Neural progenitor cell (in vitro differentiated cells): Measurements from ENCODE around the gene TXLNB. TPM values are rescaled to one million over a fixed set of nuclear protein-coding genes. Genes with fewer than 3 reads are reported as not detected.

ENCODE experiments used
- DNase-seq: peaks from one replicate; pipeline ENCODE4 v3.0.0-alpha.2; 2016; ENCODE audit warnings: low spot score
- H2AFZ ChIP-seq: fragments of 200-600 bp; sonication (generic); replicated peaks from 2 replicates; pipeline ENCODE4 v1.6.1; 2016; ENCODE audit warnings: antibody characterized with exemption
- H3F3A ChIP-seq: fragments of 200-600 bp; sonication (generic); 2 replicates; pipeline ENCODE4 v1.6.1; 2016; ENCODE audit warnings: antibody characterized with exemption, low read depth
- H3K27ac ChIP-seq: fragments of 200-600 bp; sonication (generic); 2 replicates; pipeline ENCODE4 v1.5.1; 2016; ENCODE audit warnings: mild to moderate bottlenecking
- H3K27me3 ChIP-seq: fragments of 200-600 bp; sonication (generic); 2 replicates; pipeline ENCODE4 v1.6.1; 2016; ENCODE audit warnings: mild to moderate bottlenecking, moderate library complexity
- H3K36me3 ChIP-seq: fragments of 200-600 bp; sonication (generic); 2 replicates; pipeline ENCODE4 v1.5.1; 2016
- H3K4me1 ChIP-seq: fragments of 200-600 bp; sonication (generic); 2 replicates; pipeline ENCODE4 v1.6.1; 2016; ENCODE audit warnings: mixed run types
- H3K4me2 ChIP-seq: fragments of 200-600 bp; sonication (generic); 2 replicates; pipeline ENCODE4 v1.6.1; 2016
- H3K4me3 ChIP-seq: fragments of 200-600 bp; sonication (generic); 2 replicates; pipeline ENCODE4 v1.5.1; 2016
- H3K79me2 ChIP-seq: fragments of 200-600 bp; sonication (generic); 2 replicates; pipeline ENCODE4 v1.6.1; 2016; ENCODE audit warnings: low read depth
- H3K9ac ChIP-seq: fragments of 200-600 bp; sonication (generic); 2 replicates; pipeline ENCODE4 v1.6.1; 2016
- H3K9me3 ChIP-seq: fragments of 200-600 bp; sonication (generic); 2 replicates; pipeline ENCODE4 v1.5.1; 2016; ENCODE audit warnings: low read depth
- H4K20me1 ChIP-seq: fragments of 200-600 bp; sonication (generic); 2 replicates; pipeline ENCODE4 v1.6.1; 2016; ENCODE audit warnings: low read depth
- H3K27ac Mint-ChIP-seq: 3 replicates; pipeline ENCODE4 v1.8.0; 2021; ENCODE audit warnings: mixed read lengths
- H3K27me3 Mint-ChIP-seq: 2 replicates; pipeline ENCODE4 v1.8.0; 2022; ENCODE audit warnings: low read depth, mild to moderate bottlenecking, inconsistent platforms, moderate library complexity, mixed read lengths; ENCODE audit not compliant: insufficient read depth
- H3K36me3 Mint-ChIP-seq: 3 replicates; pipeline ENCODE4 v1.8.0; 2021; ENCODE audit warnings: mixed read lengths
- H3K4me1 Mint-ChIP-seq: 3 replicates; pipeline ENCODE4 v1.8.0; 2021; ENCODE audit warnings: mixed read lengths
- H3K4me3 Mint-ChIP-seq: 3 replicates; pipeline ENCODE4 v1.8.0; 2021; ENCODE audit warnings: mild to moderate bottlenecking, moderate library complexity, mixed read lengths
- H3K9me3 Mint-ChIP-seq: 3 replicates; pipeline ENCODE4 v1.8.0; 2020; ENCODE audit warnings: mixed read lengths
- CTCF ChIP-seq: fragments of 200-600 bp; sonication (generic); IDR thresholded peaks from 2 replicates; pipeline ENCODE4 v1.5.1; 2017; ENCODE audit warnings: antibody characterized with exemption, mild to moderate bottlenecking
- EZH2 ChIP-seq: fragments of 200-600 bp; sonication (generic); IDR thresholded peaks from 2 replicates; pipeline ENCODE4 v1.6.1; 2017; ENCODE audit warnings: antibody characterized with exemption, mild to moderate bottlenecking, moderate library complexity
- EZH2phosphoT487 ChIP-seq: fragments of 200-600 bp; sonication (generic); IDR thresholded peaks from 2 replicates; pipeline ENCODE4 v1.6.1; 2017; ENCODE audit warnings: antibody characterized with exemption
- total RNA-seq: library from RNA; depleted of rRNA; stranded (reverse); fragments of >200 nt; gene quantifications from 2 replicates; pipeline ENCODE4 v1.2.3, GENCODE V29; 2015; ENCODE audit warnings: low replicate concordance

Gene TXLNB
- total RNA-seq, 1 donor from 2014 or later, result 0.06 TPM

- no peak overlapping the region for H3K4me3 Mint-ChIP-seq
- no peak overlapping the region for H3K9ac ChIP-seq
- no peaks in the 10 kb centered on the region for H3K4me1 ChIP-seq
- H3K79me2 ChIP-seq, result no peaks in the 10 kb centered on the region
- H3K36me3 Mint-ChIP-seq, result no peaks in the 10 kb centered on the region
- TF ChIP-seq EZH2phosphoT487, result no peak
- TF ChIP-seq CTCF, result peak; percentile 8
- no peaks in the 10 kb centered on the region for H3F3A ChIP-seq
- H3K27me3 ChIP-seq, result no peaks in the 10 kb centered on the region
- H3K4me1 Mint-ChIP-seq, result peaks cover 7% of the 10 kb centered on the region
- no peak overlapping the region for H2AFZ ChIP-seq
- peak; percentile 10 for DNase-seq
- H3K27ac ChIP-seq, result no peak overlapping the region
- H3K27me3 Mint-ChIP-seq, result no peaks in the 10 kb centered on the region
- H3K9me3 Mint-ChIP-seq, result no peaks in the 10 kb centered on the region
- no peaks in the 10 kb centered on the region for H4K20me1 ChIP-seq
- no peak overlapping the region for H3K4me3 ChIP-seq
- no peak overlapping the region for H3K4me2 ChIP-seq
- no peak overlapping the region for H3K27ac Mint-ChIP-seq
- H3K36me3 ChIP-seq, result no peaks in the 10 kb centered on the region
- no peaks in the 10 kb centered on the region for H3K9me3 ChIP-seq
These were observed 33.9 kb downstream of the TXLNB start for GRCh38 chr6:139257821-139258398.

- no peak overlapping the region for H3K9ac ChIP-seq
- H3K9me3 ChIP-seq, result no peaks in the 10 kb centered on the region
- Mint-ChIP-seq H3K27me3 (no peaks in the 10 kb centered on the region), H3K4me1 (peaks cover 1% of the 10 kb centered on the region), H3K27ac (no peak overlapping the region), H3K36me3 (no peaks in the 10 kb centered on the region), H3K9me3 (no peaks in the 10 kb centered on the region), H3K4me3 (no peak overlapping the region)
- H3K27me3 ChIP-seq, result no peaks in the 10 kb centered on the region
- no peaks in the 10 kb centered on the region for H3K36me3 ChIP-seq
- no peaks in the 10 kb centered on the region for H3F3A ChIP-seq
- no peaks in the 10 kb centered on the region for H3K4me1 ChIP-seq
- H3K79me2 ChIP-seq, result no peaks in the 10 kb centered on the region
- H3K27ac ChIP-seq, result no peak overlapping the region
- H2AFZ ChIP-seq, result peak overlapping the region; percentile 50
- no peaks in the 10 kb centered on the region for H4K20me1 ChIP-seq
- no peak for TF ChIP-seq EZH2
- TF ChIP-seq EZH2phosphoT487, result no peak
- no peak for TF ChIP-seq CTCF
- H3K4me2 ChIP-seq, result no peak overlapping the region
- DNase-seq, result no peak
- H3K4me3 ChIP-seq, result no peak overlapping the region
These were observed 34.5 kb downstream of the TXLNB start for GRCh38 chr6:139257291-139257690.

- Histone ChIP-seq H3K9ac (no peak overlapping the region), H3K27me3 (no peaks in the 10 kb centered on the region), H2AFZ (no peak overlapping the region), H3K27ac (no peak overlapping the region), H3K9me3 (no peaks in the 10 kb centered on the region), H3K36me3 (no peaks in the 10 kb centered on the region), H3K4me3 (no peak overlapping the region), H3F3A (no peaks in the 10 kb centered on the region), H3K4me1 (no peaks in the 10 kb centered on the region), H3K4me2 (no peak overlapping the region), H3K79me2 (no peaks in the 10 kb centered on the region), H4K20me1 (no peaks in the 10 kb centered on the region)
- no peaks in the 10 kb centered on the region for H3K27me3 Mint-ChIP-seq
- no peak overlapping the region for H3K4me3 Mint-ChIP-seq
- H3K36me3 Mint-ChIP-seq, result no peaks in the 10 kb centered on the region
- DNase-seq, result no peak
- H3K27ac Mint-ChIP-seq, result no peak overlapping the region
- no peaks in the 10 kb centered on the region for H3K9me3 Mint-ChIP-seq
- no peaks in the 10 kb centered on the region for H3K4me1 Mint-ChIP-seq
- no peak for TF ChIP-seq EZH2
- TF ChIP-seq EZH2phosphoT487, result no peak
- TF ChIP-seq CTCF, result no peak
These were observed 35.7 kb downstream of the TXLNB start for GRCh38 chr6:139256087-139256486.
